ENCODE data around the gene BRF1. TPM values are rescaled to one million over a fixed set of nuclear protein-coding genes. Genes with fewer than 3 reads are reported as not detected.

The BRF1 gene
- total RNA-seq, 2 experiments from 2014 or later: 49.5 to 50.4 TPM

GRCh38 chr14:105168979-105169507 is 131.8 kb downstream of the BRF1 start:
- peak; percentile 71 for DNase-seq
- Mint-ChIP-seq H3K4me3 (peak overlapping the region; percentile 63), H3K4me1 (peaks cover 6% of the 10 kb centered on the region), H3K27me3 (peaks cover 17% of the 10 kb centered on the region), H3K36me3 (no peaks in the 10 kb centered on the region), H3K27ac (no peak overlapping the region), H3K9me3 (no peaks in the 10 kb centered on the region)
- peak; percentile 48 for ATAC-seq (ENCODE audit: low read depth)
- POLR2A ChIA-PET: interaction anchor here (1.1 to 2.7 kb wide), 3 partner anchors 11 to 25 kb away, joined by 3 to 13 read pairs (median 4); no protein-coding TSS in a partner anchor

DNA sequence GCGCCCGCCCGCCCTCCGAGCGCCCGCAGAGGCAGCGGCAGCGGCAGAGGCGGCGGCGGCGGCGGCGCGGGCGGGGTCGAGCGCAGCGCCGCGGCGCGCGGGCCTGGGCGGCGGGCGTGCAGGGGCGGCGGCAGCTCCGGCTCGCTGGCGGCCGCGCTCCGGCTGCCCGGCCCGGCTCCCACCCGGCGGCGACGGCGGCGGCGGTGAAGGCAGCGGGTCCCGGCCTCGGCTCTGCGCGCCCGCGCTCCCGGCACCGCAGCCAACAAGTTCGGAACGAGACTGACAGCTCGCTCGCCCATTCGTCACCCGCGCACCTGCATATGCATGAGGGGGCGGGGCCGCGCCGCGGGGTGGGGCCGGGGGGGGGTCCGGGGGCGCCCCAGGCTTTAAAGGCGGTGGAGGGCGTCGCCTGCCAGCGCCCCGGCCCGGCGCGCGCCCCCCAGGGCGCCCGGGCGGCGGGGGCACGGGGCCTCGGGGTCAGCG is 132.3 kb downstream of the BRF1 start, which contains the start of gene JAG2:
Gene JAG2, minus strand, starts transcription at position 281 of the 483 bp plus-strand sequence. CDS start 356 bp downstream, outside the sequence.
- peaks cover 17% of the 10 kb centered on the region for H3K27me3 Mint-ChIP-seq
- POLR2A ChIA-PET: interaction anchor here (2.7 kb wide), 1 partner anchor 14 kb away, joined by 13 read pairs; no protein-coding TSS in a partner anchor
- peaks cover 6% of the 10 kb centered on the region for H3K4me1 Mint-ChIP-seq
- DNase-seq: peak; percentile 70
- H3K9me3 Mint-ChIP-seq: no peaks in the 10 kb centered on the region
- peak within 1 kb of the TSS; percentile 76 for H3K4me3 Mint-ChIP-seq
- peak; percentile 30 for ATAC-seq (ENCODE audit: low read depth)
- no peak within 1 kb of the TSS for H3K27ac Mint-ChIP-seq
- no peaks in the 10 kb centered on the region for H3K36me3 Mint-ChIP-seq

GRCh38 chr14:105168093-105168420 is 132.7 kb downstream of the BRF1 start:
- no peak for ATAC-seq (ENCODE audit: low read depth)
- Mint-ChIP-seq H3K4me3 (peak overlapping the region; percentile 40), H3K4me1 (peaks cover 6% of the 10 kb centered on the region), H3K36me3 (no peaks in the 10 kb centered on the region), H3K27me3 (peaks cover 17% of the 10 kb centered on the region), H3K9me3 (no peaks in the 10 kb centered on the region), H3K27ac (no peak overlapping the region)
- no peak for DNase-seq
- POLR2A ChIA-PET: interaction anchor here (2.7 kb wide), 1 partner anchor 14 kb away, joined by 13 read pairs; no protein-coding TSS in a partner anchor

DNA sequence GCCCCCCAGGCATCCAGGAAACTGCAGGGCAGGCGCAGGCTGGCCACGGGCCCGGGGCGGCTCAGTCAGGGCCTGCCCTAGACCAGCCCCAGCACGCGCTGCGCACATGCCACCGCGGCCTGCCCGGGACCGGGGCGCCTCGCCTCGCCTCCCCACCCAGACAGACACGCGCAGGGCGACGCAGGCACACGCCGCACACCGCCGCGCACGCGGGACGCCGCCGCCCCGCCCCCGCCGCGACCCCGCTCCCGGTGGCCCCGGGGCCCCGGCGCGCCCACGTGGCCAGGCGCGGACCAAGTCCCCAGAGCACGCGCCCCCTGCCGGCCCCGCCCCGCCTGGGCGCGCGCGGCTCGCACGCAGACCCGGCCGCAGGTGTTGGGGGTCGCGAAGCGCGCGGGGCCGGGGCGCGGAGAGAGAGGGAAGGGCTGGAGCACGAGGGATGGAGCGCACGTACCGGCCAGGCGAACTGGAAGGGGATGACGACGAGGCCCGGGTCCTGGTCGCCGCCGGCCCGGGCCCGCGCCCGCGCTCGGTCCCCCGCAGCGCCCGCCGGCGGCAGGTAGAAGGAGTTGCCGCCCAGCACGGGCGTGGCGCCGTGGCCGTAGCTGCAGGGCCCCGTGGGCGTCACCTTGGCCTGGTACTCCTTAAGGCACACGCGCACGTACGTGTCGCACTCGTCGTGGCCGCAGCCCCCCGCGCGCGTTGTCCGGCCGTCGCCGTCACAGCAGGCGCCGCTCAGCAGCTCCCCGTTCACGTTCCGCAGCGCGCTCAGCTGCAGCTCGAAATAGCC is 133.3 kb downstream of the BRF1 start:
- Mint-ChIP-seq H3K9me3 (no peaks in the 10 kb centered on the region), H3K4me3 (peak overlapping the region; percentile 40), H3K36me3 (no peaks in the 10 kb centered on the region), H3K4me1 (peaks cover 6% of the 10 kb centered on the region), H3K27me3 (peaks cover 17% of the 10 kb centered on the region), H3K27ac (no peak overlapping the region)
- POLR2A ChIA-PET: no interaction called here
- DNase-seq: no peak
- ATAC-seq (ENCODE audit: low read depth): no peak

GRCh38 chr14:105166571-105167302 is 134.1 kb downstream of the BRF1 start:
- Mint-ChIP-seq H3K4me1 (peaks cover 4% of the 10 kb centered on the region), H3K27me3 (peaks cover 17% of the 10 kb centered on the region), H3K9me3 (no peaks in the 10 kb centered on the region), H3K27ac (no peak overlapping the region), H3K4me3 (no peak overlapping the region), H3K36me3 (no peaks in the 10 kb centered on the region)
- ATAC-seq (ENCODE audit: low read depth): no peak
- POLR2A ChIA-PET: interaction anchor here (1.6 kb wide), 1 partner anchor 15 kb away, joined by 6 read pairs; no protein-coding TSS in a partner anchor
- DNase-seq: no peak

- H3K4me3 Mint-ChIP-seq: no peak overlapping the region
- POLR2A ChIA-PET: interaction anchor here (1.6 kb wide), 1 partner anchor 16 kb away, joined by 6 read pairs; no protein-coding TSS in a partner anchor
- peaks cover 4% of the 10 kb centered on the region for H3K4me1 Mint-ChIP-seq
- ATAC-seq (ENCODE audit: low read depth): no peak
- DNase-seq: no peak
- H3K36me3 Mint-ChIP-seq: no peaks in the 10 kb centered on the region
- H3K9me3 Mint-ChIP-seq: no peaks in the 10 kb centered on the region
- H3K27ac Mint-ChIP-seq: no peak overlapping the region
- H3K27me3 Mint-ChIP-seq: peaks cover 17% of the 10 kb centered on the region
Measured at GRCh38 chr14:105165761-105166485, 134.9 kb downstream of the BRF1 start.

GRCh38 chr14:105165134-105165704 is 135.6 kb downstream of the BRF1 start:
- no peak overlapping the region for H3K4me3 Mint-ChIP-seq
- H3K27me3 Mint-ChIP-seq: peaks cover 17% of the 10 kb centered on the region
- DNase-seq (no peak), ATAC-seq (ENCODE audit: low read depth) (no peak)
- peaks cover 4% of the 10 kb centered on the region for H3K4me1 Mint-ChIP-seq
- no peaks in the 10 kb centered on the region for H3K36me3 Mint-ChIP-seq
- no peaks in the 10 kb centered on the region for H3K9me3 Mint-ChIP-seq
- POLR2A ChIA-PET: interaction anchor here (1.6 kb wide), 1 partner anchor 17 kb away, joined by 6 read pairs; no protein-coding TSS in a partner anchor
- H3K27ac Mint-ChIP-seq: no peak overlapping the region

DNA sequence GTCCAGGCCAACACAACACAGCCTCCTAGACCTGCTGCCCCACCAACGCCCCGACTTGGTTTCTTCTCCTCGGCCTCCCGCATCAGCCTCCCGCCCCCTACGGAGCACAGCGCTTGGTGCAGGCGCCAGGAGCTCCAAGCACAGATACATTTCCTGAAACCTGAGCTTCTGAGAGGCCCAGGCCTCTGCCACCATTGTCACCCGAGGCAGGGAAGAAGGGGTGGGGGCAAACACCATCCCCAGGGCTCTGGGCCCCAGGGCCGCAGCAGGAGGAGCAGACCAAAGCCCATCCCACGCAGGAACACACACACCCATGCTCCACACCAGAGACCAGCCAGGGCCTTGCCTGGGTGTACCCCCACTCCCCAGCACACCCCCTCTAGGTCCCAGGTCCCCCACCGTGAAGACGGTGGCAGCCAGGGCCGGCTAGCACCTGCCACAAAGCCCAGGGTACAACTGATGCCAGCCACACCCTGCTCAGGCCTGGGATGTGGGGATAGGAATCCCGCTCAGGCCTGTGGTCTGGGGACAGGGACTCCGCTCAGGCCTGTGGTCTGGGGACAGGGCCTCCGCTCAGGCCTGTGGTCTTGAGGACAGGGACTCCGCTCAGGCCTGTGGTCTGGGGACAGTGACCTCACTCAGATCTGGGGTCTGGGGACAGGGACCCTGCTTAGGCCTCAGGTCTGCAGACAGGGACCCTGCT is 137.6 kb downstream of the BRF1 start:
- Mint-ChIP-seq H3K36me3 (no peaks in the 10 kb centered on the region), H3K27me3 (peaks cover 7% of the 10 kb centered on the region)
- POLR2A ChIA-PET: no interaction called here

GRCh38 chr14:105162669-105162979 is 138.2 kb downstream of the BRF1 start:
- ATAC-seq (ENCODE audit: low read depth) (no peak), DNase-seq (no peak)
- POLR2A ChIA-PET: no interaction called here
- Mint-ChIP-seq H3K9me3 (no peaks in the 10 kb centered on the region), H3K36me3 (no peaks in the 10 kb centered on the region), H3K27ac (no peak overlapping the region), H3K27me3 (peaks cover 7% of the 10 kb centered on the region), H3K4me1 (no peaks in the 10 kb centered on the region), H3K4me3 (no peak overlapping the region)

More for the DNA sequence above, 137.6 kb downstream of the BRF1 start:
- ATAC-seq (ENCODE audit: low read depth) (no peak), DNase-seq (no peak)
- no peaks in the 10 kb centered on the region for H3K9me3 Mint-ChIP-seq
- H3K4me1 Mint-ChIP-seq: no peaks in the 10 kb centered on the region
- no peak overlapping the region for H3K27ac Mint-ChIP-seq
- no peak overlapping the region for H3K4me3 Mint-ChIP-seq

- H3K4me3 Mint-ChIP-seq: no peak overlapping the region
- peaks cover 7% of the 10 kb centered on the region for H3K27me3 Mint-ChIP-seq
- DNase-seq: peak; percentile 63
- H3K9me3 Mint-ChIP-seq: no peaks in the 10 kb centered on the region
- POLR2A ChIA-PET: no interaction called here
- no peaks in the 10 kb centered on the region for H3K36me3 Mint-ChIP-seq
- H3K4me1 Mint-ChIP-seq: no peaks in the 10 kb centered on the region
- H3K27ac Mint-ChIP-seq: no peak overlapping the region
- peak; percentile 31 for ATAC-seq (ENCODE audit: low read depth)
Measured at GRCh38 chr14:105161964-105162668, 138.7 kb downstream of the BRF1 start.

GRCh38 chr14:105161309-105161708 is 139.5 kb downstream of the BRF1 start:
- no peak for DNase-seq
- H3K9me3 Mint-ChIP-seq: no peaks in the 10 kb centered on the region
- no peak overlapping the region for H3K27ac Mint-ChIP-seq
- H3K27me3 Mint-ChIP-seq: no peaks in the 10 kb centered on the region
- no peaks in the 10 kb centered on the region for H3K4me1 Mint-ChIP-seq
- POLR2A ChIA-PET: no interaction called here
- no peak overlapping the region for H3K4me3 Mint-ChIP-seq
- H3K36me3 Mint-ChIP-seq: no peaks in the 10 kb centered on the region
- no peak for ATAC-seq (ENCODE audit: low read depth)

- no peaks in the 10 kb centered on the region for H3K9me3 Mint-ChIP-seq
- H3K27ac Mint-ChIP-seq: no peak overlapping the region
- ATAC-seq (ENCODE audit: low read depth) (no peak), DNase-seq (no peak)
- H3K4me3 Mint-ChIP-seq: no peak overlapping the region
- no peaks in the 10 kb centered on the region for H3K4me1 Mint-ChIP-seq
- no peaks in the 10 kb centered on the region for H3K36me3 Mint-ChIP-seq
- H3K27me3 Mint-ChIP-seq: no peaks in the 10 kb centered on the region
- POLR2A ChIA-PET: no interaction called here
Measured at GRCh38 chr14:105160776-105161175, 140.0 kb downstream of the BRF1 start.
